ENCODE data around the gene PHACTR2.

Gene PHACTR2

DNA sequence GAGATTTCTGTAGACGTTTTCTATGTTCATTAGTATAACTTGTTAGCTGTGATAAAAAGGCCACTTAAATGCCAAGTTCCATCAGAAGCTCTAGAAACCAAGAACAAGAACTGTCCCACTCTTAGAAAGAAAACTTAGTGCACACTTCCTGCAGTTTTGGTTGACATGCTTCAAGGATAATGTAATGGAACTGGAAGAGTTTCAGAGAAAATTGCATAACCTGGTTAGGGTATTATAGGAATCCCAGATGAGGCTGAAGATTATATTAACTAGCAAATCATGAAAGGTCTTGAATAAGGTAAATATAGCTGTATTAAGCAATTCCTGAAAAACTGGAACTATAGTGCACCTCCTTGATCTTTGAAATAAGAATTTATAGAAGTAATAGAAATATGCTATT is 1.8 kb upstream of the PHACTR2 start:
- no peak for DNase-seq

DNA sequence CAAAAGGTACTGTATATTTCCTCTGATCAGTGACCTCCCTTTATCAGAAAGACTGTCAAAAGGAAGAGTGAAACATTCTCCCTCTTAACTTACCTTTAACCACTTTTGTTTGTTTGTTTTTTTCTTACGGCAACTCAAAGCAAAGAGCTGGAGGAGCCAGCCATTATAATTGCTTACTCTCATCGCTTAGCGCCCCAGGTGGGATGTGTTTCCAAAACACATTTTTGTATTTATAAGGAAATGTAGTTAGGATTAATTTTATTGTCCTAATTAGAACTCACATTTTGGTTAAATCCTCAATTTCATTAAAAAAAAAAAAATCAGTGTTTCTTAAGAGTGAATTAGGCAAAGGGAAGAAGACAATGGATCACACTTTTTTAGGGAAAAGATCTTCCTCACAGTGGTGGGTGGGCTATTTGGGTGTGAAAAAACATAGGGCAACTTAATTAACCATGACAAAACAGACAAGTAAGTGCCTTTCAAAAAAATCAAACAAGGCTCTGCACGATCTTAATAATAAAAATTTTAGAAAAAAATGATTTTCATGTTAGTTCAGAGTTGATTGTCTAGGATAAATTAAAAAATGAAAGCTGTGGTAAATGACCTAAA is 1.2 kb upstream of the PHACTR2 start:
- no peak for DNase-seq

DNA sequence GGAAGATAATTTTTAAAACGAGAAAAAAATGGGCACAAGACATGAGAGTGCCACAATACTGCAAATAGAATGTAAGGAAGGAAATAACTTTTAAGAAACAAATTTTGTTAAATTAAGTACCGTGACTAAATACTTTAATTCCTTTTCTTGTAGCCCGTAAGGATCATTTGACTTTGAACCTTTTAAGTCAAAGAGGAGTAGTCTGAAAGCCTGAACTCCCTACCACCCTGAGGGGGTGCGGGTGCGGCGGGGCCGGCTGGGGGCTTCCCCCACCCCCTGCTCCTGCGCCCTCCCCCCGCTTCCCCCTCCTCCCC is 231 bp upstream of the PHACTR2 start:
- no peak for DNase-seq

DNA sequence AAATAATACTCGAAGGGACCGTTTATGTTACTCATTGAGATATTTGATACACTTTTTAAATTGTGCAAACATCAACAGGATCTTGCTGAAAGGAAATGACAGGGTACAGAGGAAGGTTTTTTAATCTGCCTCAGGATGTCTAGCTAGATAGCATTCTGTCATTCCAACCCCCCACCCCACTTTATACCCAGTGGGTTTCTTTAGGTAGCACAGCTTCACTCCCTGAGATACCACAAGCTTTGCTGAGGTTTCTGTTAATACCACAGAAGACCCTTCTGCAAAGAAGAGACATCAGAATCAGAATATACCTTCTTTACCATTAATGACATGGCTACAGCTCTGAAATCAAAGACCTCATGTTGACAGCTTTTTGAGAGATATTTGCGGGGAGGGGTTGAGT is 1.3 kb downstream of the PHACTR2 start:
- no peak for DNase-seq

DNA sequence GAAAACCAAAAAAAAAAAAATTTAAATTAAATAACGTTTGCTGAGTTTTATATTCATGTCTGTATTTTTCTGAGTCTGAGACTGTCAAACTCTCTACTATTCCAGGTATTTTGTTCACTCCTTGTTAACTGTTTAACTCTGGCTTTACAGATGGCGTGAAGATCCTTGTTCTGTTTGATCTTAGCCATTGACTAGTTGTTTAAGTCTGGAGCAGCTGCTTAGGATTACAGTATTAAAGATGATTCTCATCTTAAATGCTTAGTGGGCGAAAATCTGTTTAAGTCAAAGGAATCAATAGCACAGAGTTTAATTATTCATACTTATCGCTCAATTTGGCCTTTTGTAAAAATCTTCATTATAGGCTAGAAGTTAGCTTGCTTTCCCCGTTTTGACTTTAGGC is 2.4 kb downstream of the PHACTR2 start:
- DNase-seq, result no peak

DNA sequence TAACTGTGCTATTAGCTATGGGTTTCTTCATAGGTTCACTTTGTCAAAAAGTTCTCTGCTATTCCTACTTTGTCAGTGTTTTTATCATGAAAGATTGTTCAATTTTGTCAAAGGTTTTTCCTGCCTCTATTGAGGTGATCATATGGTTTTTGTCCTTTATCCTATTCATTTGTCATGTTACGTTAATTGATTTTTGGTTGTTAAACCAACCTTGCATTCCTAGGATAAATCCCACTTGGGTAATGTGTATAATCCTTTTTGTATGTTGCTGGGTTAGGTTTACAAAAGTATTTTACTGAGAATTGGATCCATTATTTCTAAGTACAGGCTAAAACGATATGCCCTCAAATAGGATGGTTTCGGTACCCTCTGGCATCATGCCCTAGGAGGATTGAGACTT is 5.0 kb downstream of the PHACTR2 start:
- no peak for DNase-seq

DNA sequence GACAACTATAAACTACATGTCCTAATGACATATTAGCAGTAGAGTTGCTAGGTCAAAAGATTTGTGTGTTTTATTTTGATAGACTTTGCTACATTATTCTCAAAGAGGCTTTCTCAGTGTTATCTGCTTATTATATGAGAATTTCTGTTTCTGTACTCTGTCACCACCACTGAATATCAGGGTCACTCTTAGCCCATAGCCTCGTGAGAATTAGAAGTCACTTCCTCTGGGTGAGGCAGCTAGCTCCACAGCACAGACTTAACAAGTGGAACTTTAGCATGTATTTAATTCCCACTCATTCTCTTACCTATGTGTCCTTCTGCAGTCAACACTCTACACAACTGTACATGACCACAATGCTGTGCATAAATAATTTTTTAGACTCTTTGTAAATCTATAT is 6.7 kb downstream of the PHACTR2 start:
- DNase-seq, result no peak

DNA sequence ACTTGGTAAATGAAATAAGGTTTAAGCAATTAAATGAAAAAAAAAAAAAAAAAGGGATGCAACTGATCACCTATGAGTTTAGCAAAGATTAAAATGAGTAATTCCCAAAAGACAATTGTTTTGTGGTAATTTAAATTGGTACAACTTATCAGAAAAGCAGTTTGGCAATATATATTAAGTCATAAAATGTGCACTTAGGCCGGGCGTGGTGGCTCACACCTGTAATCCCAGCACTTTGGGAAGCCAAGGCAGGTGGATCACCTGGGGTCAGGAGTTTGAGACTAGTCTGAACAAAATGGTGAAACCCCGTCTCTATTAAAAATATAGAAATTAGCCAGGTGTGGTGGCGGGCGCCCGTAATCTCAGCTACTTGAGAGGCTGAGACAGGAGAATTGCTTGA is 7.9 kb downstream of the PHACTR2 start:
- no peak for DNase-seq

DNA sequence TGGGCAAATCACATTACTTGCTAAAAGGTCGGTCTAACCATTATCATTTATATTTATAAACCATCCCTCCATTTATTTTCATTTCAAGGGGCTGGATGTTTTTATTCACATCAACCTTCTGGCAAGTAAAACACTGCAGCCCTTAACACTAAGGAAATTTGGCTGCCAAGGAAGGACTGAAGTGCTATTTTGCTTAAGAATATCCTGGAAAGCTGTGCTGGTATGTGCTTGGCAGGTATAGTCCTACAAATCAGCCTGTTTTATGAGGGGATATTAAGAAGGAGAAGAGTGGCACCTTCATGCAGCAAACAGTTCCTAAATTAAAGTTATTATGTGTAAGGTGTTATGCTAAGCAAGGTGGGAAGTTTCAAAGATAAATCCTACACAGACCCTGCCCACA is 9.8 kb downstream of the PHACTR2 start:
- no peak for DNase-seq

DNA sequence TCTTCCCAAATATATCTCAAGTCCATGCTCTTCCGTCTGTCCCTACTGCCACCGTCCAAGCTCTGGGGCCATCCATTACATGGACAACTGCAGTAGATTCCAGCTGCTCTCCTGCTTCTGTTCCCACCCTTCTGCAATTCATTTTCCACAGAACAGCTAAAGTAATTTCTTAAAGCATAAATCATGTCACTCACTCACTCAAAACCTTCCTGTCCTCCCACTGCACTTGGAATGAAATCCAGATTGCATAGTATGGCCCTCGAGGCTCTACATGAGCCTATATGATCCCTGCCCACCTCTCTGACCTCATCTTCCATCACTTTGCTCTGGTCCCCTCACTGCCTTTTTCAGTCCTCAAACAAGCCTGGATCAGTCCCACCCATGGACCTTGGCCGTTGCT is 10.9 kb downstream of the PHACTR2 start:
- no peak for DNase-seq

DNA sequence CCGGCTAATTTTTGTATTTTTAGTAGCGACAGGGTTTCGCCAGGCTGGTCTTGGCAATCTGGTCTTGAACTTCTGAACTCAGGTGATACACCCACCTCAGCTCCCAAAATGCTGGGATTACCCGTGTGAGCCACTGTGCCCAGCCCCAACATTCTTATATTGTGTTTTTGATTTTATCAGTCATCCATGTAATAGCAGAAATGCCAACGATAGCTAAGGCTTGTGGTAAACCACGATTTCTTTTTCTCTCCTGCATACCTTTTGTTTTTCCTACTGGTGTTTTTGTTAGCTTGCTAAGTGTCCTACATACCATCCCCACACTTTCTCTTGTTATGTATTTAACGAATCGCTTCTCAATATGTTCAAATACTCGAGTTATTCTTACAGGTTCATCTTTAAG is 12.1 kb downstream of the PHACTR2 start:
- DNase-seq, result no peak

DNA sequence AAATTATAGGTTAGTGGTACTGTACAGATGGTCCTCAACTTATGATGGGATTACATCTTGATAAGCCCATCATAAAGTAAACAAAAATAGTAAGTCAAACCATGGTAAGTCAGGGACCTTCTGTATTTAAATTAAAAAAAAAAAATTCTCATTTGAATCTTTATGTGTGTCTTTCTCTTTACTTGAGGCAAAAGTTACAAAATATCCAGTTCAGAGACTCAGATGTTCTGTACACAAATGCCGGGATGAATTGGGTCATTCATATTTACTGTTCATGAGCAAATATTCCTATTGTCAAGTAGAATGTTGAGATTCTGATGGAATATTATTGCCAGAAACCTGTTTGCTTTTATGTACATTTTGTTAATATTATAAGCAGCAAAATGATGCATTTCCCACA is 13.4 kb downstream of the PHACTR2 start:
- DNase-seq, result no peak

DNA sequence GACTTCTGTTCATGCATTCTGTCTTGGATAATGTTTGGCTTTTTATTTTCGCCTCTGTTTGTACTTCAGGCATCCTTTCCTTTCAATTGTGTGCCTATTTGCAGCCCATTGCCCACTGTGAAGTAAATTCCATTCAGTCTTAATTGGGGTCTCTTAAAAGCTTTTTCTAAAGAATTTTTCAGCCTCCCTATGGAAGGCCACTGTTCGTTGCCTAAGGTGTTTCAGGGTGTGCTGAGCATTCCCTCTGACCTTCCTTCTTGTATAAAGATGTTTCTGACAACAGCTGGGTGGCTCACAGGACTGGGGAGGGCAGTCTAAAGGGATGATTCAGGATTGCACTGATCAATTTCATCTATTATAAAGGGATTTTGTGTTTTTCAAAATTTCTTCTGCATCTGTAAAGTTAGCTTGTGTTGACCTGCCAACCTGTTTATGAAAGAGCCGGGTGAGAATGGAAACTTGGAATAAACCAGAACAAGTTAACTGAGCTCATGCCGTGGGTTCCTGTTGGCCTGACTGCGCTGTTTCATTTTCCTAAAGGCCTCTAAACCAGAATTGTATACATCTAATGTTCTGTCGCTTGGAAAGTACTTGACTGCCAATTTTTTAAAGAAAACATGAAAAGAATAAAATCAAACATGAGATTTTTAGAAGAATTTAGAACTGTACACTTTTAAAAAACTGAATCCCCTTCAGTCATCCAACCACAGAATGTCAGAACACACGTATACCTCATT is 14.3 kb downstream of the PHACTR2 start:
- DNase-seq, result no peak

DNA sequence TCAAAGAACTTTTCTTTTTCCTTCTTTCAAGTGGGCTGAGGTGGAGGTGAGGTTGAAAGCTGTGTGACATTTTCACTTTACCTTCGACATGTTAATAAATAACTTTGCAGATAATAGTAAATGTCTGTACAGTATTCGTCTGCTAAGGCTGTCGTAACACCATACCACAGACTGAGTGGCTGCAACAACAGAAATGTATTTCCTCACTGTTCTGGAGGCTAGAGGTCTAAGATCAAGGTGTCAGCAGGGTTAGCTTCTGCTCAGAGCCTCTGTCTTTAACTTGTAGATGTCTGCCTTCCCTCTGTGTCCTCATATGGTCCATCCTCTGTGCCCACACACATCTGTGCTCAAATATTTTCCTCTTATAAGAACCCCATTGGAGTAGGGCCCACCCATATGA is 14.9 kb downstream of the PHACTR2 start:
- DNase-seq, result no peak

DNA sequence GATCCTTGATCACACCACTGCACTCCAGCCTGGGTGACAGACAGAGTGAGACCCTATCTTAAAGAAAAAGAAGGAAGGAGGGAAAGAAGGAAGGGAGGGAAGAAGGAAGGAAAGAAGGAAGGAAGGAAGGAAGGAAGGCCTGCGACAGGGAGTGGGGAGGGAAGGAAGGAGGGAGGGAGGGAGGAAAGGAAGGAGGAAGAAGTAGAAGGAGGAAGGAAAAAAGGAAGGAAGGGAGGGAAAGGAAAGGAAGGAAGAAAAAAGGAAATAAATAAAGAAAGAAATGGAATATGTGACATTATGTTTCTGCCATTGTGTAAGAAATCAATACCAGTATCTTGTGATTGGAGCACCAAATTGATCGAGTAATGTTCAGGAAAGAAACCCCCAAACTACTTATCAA is 16.2 kb downstream of the PHACTR2 start:
- no peak for DNase-seq

DNA sequence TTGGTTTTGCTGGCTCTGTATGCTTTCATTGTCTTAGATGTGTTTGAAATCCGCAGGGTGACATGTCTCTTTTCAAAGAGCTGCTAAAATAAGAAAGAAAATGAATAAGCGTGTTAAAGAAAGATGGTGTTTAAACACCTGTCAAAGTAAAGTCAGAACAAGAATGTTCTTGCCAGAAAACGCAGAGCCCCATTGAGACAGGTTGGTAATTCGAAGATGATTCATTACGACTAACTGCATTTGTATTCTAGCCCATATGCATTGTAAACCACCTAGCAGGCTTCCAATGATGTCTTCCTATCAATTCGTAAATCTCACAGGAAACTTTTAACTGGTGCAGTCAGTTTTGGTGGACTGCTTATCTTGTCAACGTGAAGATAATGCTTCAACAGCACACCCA is 16.8 kb downstream of the PHACTR2 start:
- DNase-seq, result no peak

DNA sequence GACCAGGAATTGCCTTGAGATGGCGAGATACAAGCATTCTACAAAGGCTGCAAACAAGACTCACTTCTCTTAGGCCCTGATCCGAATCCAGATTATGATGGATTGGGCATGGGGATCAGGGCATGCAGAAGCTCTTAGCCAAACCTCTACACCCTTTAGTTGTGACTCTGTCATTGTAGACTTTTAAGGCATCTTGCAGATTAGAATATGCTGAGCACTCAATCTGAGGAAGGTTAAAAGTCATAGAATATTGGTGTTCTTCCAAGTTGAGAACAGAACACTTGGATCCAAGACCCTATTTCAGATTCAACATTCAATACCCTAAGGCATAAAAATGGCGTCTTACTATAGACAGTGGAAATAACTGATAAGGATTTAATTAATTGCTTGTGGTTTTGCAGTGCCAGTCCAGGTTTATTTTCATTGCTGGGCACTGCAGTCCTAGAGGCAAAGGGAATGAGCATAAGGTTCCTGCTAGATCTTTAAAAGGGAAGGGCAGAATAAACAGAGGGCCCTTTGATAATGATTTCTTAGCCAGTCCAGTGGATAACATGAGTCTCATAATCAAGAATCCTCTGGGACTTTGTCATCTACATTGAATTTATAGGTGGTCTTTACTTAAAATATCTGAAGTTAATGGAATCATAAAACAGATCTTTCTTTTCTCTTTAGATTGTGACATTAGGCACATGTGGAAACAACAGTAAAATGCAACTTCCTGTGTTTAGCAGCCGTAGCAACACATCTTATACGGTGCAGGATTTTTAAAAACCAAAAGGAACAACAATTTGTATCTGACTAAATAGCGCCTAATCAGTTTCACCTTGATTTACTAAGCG is 17.6 kb downstream of the PHACTR2 start:
- no peak for DNase-seq

DNA sequence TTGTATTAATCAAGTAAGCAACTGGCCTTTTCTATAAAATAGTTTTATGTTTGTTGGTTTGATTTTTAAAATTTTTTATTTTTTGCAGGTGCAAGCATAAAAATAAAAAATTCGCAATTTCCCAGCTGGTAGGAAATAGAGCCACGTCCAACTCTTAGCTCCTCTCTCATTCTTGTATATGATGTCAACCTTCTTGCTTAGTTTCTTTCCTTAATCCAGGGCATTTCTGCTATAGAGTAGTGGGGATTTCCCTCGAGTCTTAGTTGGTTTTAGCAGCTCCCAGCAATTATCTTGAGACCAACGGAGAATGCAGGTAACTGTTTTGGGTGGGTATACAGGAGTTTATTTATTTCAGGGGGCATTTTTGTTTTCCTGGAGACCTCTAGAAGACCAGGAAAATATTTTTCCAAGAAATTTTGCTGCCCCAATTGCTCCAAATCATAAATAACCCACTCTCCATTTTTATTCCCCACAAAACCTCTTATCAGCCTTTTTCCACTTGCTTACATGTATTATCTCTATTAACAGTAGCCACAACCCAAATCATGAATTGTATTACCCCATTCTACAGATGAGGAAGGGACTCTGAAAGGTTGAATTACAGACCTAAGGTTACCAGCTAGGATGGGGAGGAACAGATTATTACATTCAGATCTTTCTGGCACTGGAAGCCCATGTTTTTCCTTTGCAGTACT is 18.4 kb downstream of the PHACTR2 start:
- DNase-seq, result no peak

DNA sequence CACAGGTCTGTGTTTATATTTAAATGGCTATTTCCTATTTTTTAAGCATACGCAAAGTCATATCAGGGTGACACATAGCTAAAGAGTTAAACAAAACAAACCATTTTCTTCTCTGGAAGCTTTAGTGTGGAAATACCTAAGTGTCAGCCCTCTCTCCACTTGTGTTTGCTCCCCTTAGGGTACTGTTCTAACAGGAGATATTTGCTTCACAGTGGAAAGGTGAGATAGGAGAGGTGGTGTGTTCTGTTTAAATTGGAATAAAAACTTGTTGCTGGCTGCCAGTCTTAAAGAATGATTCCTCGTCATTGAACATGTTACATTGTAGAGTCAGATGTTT is 18.9 kb downstream of the PHACTR2 start:
- no peak for DNase-seq

DNA sequence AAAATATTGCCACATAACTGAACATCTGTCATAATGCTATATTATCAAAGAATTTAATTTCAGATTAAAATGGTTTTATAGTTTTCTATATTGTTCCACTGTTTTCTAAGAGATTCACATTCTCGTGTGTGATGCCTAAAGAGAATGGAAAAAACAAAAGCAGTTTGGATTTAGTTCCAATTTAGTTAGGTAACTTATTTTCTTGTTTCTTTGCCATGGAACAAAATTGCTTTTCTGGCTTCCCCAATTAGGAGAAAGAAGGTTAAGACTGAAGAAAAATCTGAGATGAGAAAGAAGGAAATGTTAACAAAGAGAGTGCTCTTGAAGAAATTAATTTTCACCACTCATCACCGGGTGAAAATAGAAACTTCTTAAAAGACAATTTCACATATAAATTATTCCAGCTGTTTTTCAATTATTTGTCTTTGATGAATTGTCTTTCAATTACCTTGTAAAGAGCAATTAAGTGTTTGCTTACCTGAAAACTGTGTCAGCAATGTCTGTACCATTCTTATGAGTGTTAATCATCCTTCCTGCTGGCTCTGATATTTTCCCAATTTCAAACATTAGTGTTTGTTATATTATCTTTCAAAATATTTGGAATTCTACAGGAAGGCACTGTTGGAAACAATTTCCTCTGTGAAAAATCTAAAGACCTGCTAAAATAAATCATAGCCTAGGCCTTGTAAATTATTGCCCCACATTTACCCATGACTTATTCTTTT is 19.5 kb downstream of the PHACTR2 start:
- no peak for DNase-seq

DNA sequence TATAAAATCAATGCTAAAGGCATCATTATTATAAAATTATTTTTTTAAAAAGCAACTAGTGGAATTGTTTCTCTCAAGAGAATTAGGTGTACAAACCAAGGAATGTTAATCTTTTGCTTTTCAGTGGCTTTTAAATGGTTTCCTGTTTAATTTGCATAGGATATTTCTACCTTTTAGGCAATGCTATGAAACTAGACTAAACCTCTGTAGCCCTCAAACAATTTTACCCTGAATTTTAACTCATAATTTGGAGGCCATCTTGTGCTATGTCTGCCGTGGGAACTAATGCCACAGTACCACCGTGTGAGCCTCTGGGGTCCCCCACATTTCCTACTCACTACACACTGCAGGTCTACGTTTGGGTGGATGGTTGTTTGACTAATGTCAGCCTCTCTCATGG is 20.6 kb downstream of the PHACTR2 start:
- DNase-seq, result no peak

DNA sequence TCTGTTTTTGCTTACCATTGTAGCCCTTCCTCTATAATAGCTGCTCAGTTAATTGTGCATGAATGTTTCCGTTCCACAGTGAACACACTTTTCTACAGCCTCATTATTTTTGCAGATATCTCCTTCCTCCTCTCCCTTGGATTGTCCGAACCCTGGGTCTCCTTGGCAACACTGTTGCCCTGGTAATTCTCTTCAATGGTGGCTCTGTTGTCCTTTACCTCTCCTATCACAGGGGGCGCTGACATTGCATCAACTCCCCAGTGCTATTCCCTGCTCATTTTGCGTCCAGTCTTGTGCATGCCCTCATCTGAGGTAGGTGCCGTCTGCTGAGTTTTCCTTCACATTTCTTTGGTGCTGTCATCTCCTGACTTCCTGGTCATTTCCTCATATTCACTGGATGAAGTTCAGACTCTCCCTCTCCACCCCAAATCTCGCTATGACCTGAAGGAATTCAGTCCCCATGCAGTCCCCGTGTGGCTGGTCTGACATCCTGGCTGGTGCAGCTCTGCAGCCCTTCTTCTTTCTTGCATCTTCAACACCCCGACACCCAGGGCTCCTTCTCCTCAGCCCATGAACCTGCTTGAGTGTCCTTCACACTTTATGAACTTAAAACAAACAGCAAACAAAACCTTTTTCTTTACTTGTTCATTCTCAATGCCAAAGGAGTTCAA is 21.1 kb downstream of the PHACTR2 start:
- no peak for DNase-seq

DNA sequence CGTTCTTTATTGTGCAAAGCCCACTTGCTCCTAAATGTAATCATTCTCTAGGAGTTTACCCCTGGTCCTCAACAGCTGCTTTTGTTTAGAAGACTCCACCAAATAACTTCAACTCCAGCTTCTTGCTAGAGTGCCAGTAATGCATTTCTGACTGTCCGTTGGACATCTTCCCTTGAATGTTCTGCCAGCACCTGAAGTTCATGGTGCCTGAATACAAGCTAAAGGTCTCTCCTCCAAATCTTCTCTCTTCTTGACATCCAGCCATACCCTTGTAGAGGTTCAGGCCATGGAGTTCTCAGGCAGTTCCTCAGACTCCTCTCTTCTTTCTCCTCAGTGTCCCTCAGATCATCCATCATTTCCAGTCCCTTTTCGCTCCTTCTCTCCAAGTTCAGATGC is 21.7 kb downstream of the PHACTR2 start:
- no peak for DNase-seq

All from DMS 273 treated with DMSO at 0.1 percent for 48 hours (cell line).